Activated CD4-positive, alpha-beta T cell treated with anti-CD3 and anti-CD28 coated beads, Interleukin-2, amount 50 U/mL, for 16 hours (primary cell): ENCODE data around the gene SCFD1.
A peak's percentile ranks its signal among the peaks of the same experiment; 100 is the strongest.
"Not testable (repeated sequence)": the region's sequence is repeated elsewhere in the genome, so short reads cannot be mapped to it uniquely, and the experiment has no call there.

ENCODE experiments used
- DNase-seq: peaks from one replicate; pipeline ENCODE4 v3.0.0-alpha.2; 2020

The SCFD1 gene

DNA sequence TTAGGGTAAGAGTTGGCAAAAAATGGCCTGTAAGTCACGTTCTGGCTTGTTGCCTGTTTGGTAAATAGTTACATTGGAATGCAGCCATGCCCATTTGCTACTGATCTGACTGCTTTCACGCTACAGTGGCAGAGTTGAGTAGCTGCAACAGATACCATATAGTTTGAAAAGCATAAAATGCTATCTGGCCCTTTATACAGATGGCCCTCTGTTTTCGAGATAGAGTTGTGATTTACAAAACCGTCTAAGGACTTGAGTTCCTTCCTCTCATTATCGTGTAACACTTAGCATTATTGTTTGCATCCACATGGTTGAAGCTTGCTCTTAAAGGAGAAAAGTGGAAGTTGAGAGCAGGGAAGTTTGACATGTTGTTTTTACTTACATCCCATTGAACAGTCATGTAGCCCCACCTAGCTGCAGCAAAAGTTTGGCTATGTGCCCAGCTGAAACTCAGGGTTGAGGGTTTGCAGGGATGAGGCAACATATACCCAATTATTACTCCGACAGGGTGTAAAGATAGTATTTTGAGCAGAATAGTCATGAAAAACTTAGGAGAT lies 11.3 kb upstream of the SCFD1 start:
- no peak for DNase-seq

DNA sequence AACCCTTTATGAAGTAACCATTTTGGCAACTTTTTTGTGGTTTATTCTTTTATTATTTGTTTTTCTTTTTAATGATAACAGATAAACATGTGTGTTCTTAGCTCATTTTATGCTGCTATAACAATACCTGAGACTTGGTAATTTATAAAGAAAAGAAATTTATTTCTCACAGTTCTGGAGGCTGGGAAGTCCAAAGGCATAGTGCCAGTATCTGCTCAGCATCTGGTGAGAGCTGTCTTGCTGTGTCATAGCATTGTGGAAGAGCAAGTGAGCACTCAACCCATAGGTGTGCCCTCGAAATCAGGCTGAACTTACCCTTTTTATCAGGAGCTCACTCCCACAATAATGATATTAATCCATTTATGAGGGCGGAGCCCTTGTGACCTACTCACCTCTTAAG lies 8.0 kb upstream of the SCFD1 start:
- no peak for DNase-seq

DNA sequence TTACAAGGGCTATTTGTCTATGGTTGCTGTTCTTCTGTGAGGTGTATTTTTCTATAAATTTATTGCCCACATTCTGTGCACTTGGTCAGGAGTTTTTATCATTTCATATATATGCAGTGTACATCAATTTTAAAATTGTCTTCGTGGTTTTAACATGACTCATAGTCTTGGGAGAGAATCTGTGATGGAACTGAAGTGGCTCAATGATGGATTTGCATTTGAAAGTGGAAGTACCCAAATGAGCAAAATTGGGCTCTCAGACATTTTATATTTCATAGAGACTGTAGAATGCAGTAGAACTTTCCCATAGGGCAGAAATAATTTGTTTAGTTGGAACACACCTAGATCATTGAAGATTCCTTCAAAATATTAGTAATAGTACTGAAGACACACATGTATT lies 1.9 kb upstream of the SCFD1 start:
- DNase-seq, result peak; percentile 70

DNA sequence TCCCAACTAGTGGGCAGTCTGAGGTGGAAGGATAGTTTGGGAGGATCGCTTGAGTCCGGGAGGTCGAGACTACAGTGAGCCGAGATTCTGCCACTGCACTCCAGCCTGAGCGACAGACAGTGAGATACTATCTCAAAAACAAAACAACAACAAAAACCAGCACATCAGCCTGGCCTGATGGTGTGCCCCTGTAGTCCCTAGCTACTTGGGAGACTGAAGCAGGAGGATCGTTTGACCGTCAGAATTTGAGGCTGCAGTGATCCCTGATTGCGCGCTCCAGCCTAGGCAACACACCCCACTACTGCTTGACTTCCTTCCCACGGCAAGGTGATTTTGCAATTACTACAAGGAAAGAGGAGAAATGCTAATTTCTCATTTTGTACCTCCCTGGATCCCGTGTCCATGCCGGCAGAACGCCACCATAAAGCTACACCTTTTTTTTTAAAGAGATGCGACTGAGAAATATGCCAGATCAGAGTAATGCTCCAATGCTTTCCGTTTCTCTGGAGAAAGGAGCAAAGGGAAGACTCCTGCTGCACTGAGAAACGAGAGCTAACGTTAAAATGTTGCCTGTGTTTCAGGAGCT lies 672 bp upstream of the SCFD1 start:
- peak; percentile 15 for DNase-seq

DNA sequence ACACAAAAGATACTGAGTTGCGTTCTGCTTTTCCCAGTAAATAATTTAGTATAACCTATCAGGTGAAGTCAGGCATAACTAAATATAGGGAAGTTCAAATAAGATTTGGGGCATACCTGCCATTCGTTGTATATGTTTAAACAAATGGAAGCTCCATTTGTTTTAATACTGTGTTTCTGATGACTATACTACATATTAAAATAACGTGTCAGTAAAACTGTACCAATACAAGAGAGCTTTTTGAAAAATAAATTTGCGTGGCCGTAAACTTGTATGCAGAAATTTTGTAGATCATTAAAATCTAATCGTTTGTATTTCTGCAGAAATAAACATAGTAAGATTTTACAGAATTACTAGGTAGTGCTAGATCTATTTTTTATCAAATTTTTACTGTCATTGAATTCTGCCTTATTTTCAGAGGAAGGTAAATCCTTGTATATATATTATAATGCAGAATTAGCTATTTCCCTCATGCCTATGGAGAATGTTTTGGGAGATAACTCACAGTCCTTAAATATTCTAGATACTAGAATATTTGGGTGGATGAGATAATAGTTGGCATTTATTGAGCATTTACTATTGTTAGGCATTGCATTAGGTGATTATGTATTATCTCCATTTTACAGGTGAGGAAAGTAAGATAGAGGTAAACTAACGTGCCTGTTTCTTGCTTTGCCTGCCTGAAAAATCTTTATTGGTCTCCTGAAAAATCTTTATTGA lies 1.5 kb downstream of the SCFD1 start:
- no peak for DNase-seq

DNA sequence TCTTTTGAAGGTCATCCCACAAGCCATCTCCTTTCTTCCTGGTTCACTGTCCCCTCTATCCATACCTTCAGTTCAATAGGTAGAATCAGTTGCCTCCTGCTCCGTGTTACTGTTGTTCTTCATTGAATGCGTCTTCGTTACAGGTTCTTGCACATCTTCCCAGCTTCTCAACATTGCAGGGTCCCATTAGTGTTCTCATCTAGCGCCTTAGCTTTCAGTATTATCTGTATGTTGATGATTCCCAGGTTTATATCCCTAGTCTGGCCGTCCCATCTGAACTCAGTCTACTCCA lies 2.0 kb downstream of the SCFD1 start:
- DNase-seq, result no peak

DNA sequence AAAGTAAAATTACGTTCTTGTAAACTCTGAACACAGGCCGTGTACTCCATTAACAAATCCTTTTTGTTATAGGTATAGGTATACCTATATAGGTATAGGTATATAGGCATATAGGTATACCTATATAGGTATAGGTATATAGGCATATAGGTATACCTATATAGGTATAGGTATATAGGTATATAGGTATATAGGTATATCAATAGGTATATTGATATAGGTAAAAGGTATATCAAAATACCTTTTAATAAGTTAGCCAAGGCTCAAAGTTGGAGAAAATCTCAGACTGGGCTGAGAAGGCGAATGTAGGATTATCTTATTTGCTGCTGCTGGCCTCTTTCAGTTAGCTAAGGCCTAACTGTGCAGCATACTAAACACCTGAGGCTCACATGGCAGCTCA lies 3.4 kb downstream of the SCFD1 start:
- DNase-seq, result no peak

DNA sequence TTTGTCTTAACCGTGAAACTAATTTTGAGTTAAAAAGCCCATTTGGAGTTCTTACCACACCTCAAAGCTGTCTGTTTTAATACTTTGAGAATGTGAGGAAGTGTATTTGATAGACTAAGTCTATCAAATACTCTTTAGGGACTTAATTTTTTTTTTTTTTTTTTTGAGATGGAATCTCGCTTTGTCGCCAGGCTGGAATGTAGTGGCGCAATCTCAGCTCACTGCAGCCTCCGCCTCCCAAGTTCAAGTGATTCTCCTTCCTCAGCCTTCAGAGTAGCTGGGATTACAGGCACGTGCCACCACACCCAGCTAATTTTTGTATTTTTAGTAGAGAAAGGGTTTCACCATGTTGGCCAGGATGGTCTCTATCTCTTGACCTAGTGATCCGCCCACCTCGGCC lies 7.3 kb downstream of the SCFD1 start:
- not testable (repeated sequence) for DNase-seq

DNA sequence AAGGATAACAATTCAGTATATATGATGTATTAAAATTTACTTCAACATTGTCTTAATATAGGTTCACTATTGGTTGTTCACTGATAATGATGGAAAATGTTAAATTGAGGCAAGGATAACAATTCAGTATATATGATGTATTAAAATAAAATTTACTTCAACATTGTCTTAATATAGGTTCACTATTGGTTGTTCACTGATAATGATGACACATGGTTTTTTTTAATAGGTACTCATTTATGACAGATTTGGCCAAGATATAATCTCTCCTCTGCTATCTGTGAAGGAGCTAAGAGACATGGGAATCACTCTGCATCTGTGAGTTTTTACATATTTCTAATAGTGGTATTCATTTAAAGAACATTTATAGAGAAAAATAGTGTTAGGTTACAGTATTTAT lies 8.1 kb downstream of the SCFD1 start:
- no peak for DNase-seq

DNA sequence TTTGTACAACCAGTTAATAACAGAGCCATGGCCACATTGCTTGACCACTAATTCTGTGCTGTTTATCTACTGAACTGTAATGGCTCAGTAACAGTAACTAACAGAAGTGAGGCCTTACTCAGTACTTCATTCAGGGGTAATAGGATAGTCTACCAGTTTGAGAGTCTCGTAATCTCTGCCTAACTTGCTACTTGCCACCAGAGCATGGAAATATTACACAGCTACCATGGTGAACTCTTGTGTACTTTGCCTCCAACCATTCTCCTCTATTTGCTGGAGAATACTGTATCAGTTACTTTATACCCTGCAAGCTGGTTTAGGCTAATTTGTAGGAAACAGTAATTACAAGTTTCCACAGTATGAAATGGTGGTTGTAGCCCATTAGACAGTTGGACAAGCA lies 10.6 kb downstream of the SCFD1 start:
- no peak for DNase-seq

DNA sequence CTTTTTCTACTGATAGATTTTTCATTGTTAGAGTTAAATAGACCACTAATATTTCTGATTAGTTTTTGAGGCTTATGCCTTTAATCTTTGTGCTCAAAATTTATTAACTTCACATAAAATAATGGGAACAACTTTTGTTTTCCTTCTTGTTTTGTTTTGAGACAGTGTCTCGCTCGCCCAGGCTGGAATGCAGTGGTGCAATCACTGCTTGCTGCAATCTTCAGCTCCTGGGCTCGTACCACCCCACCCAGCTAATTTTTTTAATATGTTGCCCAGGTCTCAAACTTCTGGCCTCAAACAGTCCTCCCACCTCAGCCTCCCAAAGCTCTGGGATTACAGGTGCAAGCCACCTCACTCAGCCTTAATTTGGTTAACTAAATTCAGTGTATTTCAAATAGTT lies 16.8 kb downstream of the SCFD1 start:
- no peak for DNase-seq

DNA sequence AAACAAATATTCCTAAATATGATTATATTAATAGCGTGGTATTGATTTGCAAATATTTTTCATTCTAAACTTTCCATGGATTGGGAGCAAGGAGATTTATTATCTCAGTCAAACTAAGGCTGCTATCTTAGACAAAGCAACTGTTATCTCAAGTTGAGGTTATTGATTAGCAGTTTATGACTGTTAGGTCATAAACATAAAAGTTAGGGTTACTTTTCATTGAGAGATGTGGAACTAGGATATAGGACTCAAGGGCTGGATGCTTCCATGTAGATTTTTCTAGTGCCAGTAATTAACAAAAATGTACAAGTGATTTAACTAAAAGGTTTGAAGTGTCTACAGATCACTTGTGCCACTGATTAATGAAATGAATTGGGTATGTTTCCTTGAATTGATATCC lies 19.1 kb downstream of the SCFD1 start:
- DNase-seq, result no peak

DNA sequence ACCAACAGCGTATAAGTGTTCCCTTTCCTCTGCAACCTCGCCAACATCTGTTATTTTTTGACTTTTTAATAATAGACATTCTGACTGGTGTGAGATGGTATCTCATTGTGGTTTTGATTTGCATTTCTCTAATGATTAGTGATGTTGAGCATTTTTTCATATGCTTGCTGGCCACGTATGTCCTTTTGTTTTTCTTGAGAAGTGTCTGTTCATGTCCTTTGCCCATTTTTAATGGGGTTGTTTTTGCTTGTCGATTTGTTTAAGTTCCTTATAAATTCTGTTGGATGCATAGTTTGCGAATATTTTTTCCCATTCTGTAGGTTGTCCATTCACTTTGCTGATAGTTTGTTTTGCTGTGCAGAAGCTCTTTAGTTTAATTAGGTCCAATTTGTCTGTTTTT lies 22.3 kb downstream of the SCFD1 start:
- not testable (repeated sequence) for DNase-seq

DNA sequence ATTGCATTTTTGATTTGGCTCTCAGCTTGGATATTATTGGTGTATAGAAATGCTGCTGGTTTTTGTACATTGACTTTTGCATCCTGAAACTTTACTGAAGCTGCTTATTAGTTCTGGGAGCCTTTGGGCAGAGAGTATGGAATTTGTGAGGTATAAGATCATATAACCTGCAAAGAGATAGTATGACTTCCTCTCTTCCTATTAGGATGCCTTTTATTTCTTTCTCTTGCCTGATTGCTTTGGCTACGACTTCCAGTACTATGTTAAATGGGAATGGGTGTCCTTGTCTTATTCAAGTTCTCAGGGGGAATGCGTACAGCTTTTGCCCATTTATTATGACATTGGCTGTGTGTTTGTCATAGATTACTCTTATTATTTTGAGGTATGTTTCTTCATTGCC lies 23.5 kb downstream of the SCFD1 start:
- DNase-seq, result no peak

DNA sequence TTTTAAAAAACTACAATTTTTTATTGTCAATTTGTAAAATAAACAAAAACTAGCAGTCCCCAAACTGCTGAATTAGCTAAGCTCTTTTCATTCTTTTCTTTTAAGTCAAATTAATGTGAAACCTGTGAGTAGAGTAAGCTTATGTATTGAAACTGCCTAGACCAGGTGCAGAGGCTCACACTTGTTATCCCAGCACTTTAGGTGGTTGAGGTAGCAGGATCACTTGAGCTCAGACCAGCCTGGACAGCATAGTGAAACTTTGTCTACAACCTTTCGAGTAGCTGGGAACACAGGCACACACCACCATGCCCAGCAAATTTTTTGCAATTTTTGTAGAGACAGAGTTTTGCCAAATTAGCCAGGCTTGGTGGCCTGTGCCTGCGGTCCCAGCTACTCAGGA lies 26.4 kb downstream of the SCFD1 start:
- no peak for DNase-seq

DNA sequence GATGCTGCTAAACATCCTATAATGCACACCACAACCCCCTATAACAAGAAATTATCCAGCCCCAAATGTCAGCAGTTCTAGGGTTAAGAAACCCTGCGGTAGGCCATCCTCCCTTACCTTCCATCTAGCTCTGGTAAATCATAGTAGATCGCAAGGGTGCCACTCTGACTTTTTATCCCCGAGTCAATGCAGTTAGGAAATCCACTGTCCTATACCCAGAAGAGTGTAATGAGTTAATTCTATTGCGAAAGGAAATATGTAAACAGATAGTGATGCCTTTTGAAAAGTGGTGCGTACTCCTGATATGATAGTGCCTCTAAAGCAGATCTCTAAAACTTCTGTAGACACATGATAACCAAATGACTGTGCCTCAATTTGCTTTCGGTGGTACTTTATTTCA lies 29.8 kb downstream of the SCFD1 start:
- peak; percentile 2 for DNase-seq

DNA sequence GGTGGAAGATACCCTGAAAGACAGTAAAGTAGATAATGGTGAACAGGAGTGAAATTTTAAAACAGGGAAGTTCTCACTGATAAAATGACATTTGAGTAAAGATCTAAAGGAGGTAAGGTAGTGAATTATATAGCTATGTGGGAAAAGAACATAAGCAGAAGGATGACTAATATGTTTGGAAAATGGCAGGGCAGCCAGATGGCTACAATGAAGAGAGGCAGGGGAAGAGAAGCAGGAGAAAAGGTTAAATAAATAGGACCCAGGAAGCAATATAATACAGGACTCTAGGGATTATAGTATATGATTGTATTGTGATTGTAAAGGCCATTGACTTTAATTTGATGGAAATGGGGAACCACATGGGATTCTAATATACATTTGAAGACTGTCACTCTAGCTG lies 33.0 kb downstream of the SCFD1 start:
- DNase-seq, result no peak

DNA sequence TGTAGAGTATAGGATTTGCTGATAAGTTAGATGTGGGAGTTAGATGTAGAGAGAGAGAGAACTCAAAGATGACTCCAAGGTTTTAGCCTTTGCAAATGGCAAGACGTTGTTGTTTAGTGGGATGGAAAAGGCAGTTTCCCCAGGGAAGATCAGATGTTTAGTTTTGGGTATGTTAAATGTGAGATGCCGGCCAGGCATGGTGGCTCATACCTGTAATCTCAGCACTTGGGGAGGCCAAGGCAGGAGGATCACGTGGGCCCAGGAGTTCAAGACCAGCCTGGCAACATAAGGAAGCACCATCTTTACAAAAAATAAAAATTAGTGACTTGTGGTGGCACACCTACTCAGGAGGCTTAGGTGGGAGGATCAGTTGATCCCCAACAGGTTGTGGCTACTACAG lies 33.5 kb downstream of the SCFD1 start:
- no peak for DNase-seq

DNA sequence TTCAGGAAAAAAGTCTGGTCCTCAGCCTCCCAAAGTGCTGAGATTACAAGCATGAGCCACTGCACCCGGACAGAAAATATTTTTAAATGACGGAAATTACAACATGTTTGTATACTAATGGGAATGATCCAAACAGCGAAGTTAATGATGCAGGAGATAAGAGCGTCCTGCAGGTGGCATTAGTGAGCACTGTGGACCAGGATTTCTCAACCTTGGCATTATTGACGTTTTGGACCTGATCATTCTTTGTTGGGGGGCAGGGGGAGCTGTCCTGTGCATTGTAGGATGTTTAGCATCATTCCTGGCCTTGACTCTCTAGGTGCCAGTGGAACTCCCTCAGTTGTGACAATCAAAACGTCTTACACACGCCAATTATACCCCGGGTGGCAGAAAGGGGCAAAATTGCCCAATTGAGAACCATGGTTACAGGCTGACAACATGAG lies 34.1 kb downstream of the SCFD1 start:
- peak; percentile 23 for DNase-seq

DNA sequence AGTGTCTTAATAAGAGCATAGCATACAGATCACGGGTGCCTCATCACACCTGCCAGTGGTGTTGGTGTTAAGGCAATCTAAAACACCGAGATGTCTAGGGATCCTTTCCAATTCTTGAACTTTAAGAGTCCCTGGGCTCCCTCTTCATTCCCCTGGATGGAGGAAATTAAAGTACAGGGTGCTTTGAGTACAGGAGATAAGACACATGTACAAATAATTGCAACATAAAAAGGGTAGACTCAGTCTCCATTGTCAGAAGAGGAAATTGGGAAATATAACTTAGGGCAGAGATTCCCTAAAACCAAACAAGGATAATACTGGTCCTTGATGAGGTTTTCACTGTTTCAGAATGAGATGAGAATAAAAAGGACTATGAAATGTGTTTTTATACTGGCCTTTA lies 34.9 kb downstream of the SCFD1 start:
- no peak for DNase-seq

DNA sequence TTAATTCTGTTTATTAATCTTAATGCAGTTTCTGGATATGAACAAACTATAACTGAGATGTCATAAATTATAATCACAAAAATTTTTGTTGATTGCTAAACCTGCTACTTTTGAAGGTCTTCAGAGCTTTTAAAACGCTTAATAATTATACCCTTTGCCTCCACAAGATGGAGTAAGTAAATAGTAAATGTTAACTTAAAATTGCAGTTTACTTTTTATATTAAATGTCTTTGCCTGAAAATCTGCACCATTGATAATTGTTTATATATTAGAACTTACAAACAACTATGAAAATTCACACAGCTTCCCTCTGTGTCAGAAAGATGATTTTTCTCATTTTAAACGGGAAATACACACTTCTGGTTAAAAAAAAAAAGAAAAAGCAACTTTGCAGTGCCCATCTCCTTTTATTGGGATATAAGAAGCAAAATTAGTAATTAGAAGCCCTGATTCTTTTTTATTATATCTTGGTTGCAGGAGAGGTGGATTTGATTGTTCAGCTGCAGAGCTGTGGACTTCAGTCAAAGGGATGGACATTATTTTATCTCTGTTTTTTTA lies 35.6 kb downstream of the SCFD1 start:
- peak; percentile 5 for DNase-seq

DNA sequence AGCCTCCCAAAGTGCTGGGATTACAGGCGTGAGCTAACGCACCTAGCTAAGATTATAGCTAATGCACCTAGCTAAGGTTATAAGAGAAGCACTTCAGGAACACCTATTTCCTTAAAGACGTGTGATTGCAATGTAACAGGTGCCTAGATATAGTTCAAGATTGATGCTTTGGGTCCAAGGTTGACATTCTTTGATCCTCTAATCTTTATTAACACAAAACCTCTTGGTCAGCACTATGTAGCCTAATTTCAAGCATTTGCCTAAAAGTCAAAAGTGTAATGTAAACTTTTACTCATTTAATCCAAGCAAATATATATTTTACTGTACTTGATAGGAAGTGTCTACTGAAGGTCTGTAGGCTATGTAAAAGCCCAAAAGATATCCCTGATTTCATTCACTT lies 36.5 kb downstream of the SCFD1 start:
- no peak for DNase-seq

DNA sequence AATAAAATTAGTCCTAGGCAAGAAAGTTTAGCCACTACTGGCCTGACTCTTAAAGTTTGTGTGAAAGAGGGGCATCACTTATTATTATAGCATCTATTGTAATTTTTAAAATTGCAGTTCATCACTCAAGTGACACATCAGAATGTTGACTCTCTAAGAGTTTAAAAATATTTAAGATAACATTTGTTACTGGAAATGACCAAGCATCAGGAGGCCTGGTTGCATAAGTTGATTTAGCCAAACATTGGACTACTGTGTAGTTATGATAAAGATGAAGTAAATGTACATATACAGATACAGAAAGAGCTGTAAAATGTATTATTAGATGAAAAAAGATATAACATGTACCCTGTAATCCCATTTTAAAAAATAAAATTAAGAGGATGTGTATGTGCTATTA lies 47.5 kb downstream of the SCFD1 start:
- no peak for DNase-seq

DNA sequence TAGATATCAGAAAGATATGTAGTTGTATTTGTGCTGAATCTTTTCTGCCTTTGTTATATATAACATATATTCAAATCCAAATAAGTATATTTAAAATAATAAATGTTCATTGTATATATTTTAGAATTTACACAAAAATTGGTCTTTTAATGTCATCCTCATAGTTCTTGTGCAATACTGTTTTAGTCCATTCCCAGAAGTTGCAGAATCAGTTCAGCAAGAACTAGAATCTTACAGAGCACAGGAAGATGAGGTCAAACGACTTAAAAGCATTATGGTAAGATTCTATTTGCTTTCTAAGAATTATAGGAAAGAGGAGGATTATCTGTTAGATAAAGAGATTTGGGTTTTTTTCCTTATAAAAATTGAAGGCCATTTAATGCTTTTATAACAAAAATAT lies 51.0 kb downstream of the SCFD1 start:
- no peak for DNase-seq

DNA sequence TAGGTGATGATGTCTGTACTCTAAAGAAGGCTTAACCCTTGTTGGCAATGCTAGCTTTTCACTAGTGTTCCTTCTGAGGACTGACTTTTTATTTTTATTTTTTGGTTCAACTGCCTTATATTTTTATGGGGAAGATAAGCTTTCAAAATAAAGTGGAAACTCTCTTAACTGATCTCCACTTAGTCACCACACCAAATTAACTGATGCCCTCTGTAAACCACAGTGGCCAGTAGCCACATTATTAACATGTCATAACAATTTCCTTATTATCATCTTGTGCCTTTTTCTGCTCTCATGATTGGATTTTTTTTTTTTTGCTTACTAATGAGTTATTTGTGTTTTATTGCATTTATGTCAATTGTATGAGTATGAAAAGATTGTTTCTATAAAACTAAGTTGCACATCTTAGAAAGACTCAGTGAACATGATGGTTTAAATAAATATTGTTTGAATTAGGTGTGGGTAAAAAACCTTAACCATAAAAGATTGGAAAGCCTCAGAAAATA lies 56.9 kb downstream of the SCFD1 start:
- no peak for DNase-seq
